OCI-LY3 (cell line): ENCODE data around the gene RTN4R.

Experiments used
- CTCF ChIP-seq: fragments of 200-600, 300-600 bp; sonication (generic); IDR thresholded peaks from 2 replicates; pipeline ENCODE4 v1.5.1; 2014; ENCODE audit warnings: antibody characterized with exemption, low read length, low read depth
- EZH2phosphoT487 ChIP-seq: fragments of 200-600 bp; shearing (Covaris generic); IDR thresholded peaks from 2 replicates; pipeline ENCODE4 v1.6.1; 2018; ENCODE audit warnings: antibody characterized with exemption, mixed run types, low read depth

- TF ChIP-seq CTCF (no peak), EZH2phosphoT487 (no peak)
These were observed 21.1 kb downstream of the RTN4R start for GRCh38 chr22:20247010-20247505.
